Tibial nerve (tissue), 3 donors: ENCODE measurements around the gene FBXL2.

Experiments used
- POLR2A ChIP-seq, 2 donors: fragments of 450-650 bp; IDR thresholded peaks; one replicate each; pipeline ENCODE4 v1.6.1; 2017; ENCODE audit warnings: antibody characterized with exemption in 2 of 2, mild to moderate bottlenecking in 2 of 2, moderate library complexity in 2 of 2
- TF ChIP-seq, protein P1 (sequence below), 5 experiments: fragments of 200-600 bp in 3 of 5; fragments of 450-650 bp in 2 of 5; sonication (generic) in 3 of 5; IDR thresholded peaks; one replicate each; pipeline ENCODE4 v1.5.1; 2016 to 2019; ENCODE audit warnings: antibody characterized with exemption in 5 of 5, mild to moderate bottlenecking in 3 of 5, moderate library complexity in 2 of 5

DNA sequence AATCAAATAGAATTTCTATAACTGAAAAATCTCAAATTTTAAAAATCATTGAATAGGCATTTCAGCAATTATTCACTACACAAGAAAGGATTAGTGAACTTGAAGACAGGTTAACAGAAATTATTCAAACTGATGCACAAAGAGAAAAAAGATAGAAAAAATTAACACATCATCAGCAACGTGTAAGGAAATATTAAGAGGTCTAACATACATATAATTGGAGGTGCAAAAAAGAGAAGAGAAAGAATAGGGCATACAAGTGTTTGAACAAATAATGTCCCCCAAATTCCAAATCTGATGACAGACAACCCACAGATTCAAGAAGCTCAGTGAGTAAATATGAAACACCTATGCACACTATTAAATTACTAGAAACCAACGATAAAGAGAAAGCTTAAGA, 57.1 kb downstream of the FBXL2 start:
- TF ChIP-seq POLR2A (IDR thresholded peaks at IDR 0.05): no peak
- TF ChIP-seq, protein P1, sequence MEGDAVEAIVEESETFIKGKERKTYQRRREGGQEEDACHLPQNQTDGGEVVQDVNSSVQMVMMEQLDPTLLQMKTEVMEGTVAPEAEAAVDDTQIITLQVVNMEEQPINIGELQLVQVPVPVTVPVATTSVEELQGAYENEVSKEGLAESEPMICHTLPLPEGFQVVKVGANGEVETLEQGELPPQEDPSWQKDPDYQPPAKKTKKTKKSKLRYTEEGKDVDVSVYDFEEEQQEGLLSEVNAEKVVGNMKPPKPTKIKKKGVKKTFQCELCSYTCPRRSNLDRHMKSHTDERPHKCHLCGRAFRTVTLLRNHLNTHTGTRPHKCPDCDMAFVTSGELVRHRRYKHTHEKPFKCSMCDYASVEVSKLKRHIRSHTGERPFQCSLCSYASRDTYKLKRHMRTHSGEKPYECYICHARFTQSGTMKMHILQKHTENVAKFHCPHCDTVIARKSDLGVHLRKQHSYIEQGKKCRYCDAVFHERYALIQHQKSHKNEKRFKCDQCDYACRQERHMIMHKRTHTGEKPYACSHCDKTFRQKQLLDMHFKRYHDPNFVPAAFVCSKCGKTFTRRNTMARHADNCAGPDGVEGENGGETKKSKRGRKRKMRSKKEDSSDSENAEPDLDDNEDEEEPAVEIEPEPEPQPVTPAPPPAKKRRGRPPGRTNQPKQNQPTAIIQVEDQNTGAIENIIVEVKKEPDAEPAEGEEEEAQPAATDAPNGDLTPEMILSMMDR (IDR thresholded peaks at IDR 0.05): no peak
